HG02885 (cell line): ENCODE results near the gene SLC36A1.
"Not testable (repeated sequence)": the region's sequence is repeated elsewhere in the genome, so short reads cannot be mapped to it uniquely, and the experiment has no call there.

ENCODE experiments used
- ATAC-seq: cut with Tn5 transposase; IDR thresholded peaks from one replicate; pipeline ENCODE4 v1.9.1; 2021; ENCODE audit warnings: mild to moderate bottlenecking; ENCODE audit not compliant: unreplicated experiment, poor library complexity

Gene SLC36A1

DNA sequence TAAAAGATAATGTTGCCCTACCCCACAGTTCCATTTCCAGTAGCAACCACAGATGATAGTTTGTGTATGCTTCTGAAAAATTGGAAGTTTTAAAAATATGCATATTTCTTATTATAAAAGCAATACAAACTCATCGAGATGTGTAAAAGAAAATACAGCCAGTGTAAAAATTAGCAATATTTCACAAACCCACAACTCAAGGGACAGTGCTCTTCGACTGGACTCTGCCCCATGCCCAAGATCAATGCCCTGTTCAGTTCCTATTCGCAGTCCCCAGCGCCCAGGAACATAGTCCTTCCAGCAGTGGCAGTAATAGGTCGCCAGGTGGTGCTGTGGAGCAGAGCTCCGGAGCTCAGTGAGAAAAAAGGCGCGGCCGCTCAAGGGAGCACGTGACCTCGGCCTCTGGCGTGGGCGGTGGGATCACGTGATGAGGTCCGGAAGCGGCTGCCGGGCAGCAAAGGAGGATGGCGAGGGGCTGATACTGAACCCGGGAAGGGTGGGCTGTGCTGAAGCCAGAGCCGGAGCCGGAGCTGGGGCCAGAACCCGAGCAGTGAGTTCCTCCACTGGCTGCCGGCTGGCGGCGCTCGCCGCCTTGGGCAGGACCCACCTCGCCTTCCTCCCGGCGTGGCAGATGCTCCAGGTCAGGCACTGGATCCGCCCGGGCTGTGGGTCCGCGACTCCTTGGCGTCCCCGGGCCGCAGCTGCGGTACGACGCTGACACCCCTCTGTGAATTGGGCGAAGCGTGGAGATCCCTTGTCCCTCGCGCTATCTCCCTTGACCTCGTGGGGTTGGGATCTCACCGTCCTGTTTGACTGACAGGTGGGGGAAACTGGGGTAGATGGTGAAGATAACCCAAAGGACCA, at the start of gene SLC36A1:
SLC36A1 (plus strand) TSS at position 430 of the 864 bp plus-strand sequence. CDS start 11,190 bp downstream, outside the sequence.
- peak; percentile 77 for ATAC-seq

DNA sequence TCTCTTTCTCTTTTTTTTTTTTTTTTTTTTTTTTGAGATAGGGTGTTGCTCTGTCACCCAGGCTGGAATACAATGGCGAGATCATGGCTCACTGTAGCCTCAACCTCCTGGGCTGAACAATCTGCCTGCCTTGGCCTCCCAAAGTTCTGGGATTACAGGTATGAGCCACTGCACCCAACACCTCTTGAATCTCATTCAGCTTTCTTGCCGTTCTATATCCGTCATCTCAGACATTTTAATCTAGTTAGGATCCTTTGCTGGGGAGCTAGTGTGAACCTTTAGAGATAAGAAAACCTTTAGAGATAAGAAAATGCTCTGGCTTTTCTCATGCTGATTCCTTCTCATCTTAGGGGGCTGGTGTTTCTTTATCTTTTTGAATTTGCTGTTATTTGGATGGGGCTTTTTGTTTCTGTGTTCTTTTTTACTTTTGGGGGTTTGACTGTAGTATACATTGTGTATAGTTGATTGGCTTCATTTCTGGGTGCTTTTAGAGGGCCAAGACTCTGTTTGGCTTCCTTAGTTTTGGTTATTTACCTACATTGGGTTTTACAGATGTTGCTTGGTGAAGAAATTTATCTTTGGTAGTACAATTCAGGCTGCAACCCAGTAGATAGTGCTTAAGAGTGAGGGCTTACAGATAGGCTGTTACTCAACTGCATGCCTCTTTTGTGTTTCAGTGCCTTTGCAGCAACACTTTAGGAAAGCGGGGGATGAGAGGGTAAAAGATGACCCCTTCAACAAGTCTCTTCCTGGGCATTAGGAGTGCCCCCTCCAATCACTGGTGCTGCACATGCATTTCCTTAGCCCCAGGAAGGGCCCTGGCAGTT, 41.9 kb upstream of the SLC36A1 start:
- no peak for ATAC-seq

GRCh38 chr5:151406322-151406947, 41.0 kb upstream of the SLC36A1 start:
- ATAC-seq: peak; percentile 54

- no peak for ATAC-seq
Measured at GRCh38 chr5:151408591-151409230, 38.7 kb upstream of the SLC36A1 start.

DNA sequence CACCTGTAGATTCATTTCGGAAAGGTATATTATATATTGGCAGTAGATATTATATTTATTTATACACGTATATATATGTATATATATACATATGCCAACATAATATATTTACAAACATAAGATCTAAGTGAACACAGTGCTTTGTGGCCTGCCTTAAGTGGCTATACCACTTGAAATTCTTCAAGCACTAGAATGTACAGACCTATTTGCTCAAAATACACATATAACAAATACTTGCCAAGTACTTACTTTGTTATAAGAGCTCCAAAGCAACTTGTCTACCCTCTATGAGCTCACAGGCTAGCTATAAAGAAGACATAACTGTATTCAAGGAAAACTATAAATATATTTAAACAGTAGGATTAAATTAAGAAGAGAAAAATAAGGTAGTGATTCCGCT, 33.6 kb upstream of the SLC36A1 start:
- ATAC-seq: no peak

- no peak for ATAC-seq
Measured at GRCh38 chr5:151414536-151414935, 32.9 kb upstream of the SLC36A1 start.

DNA sequence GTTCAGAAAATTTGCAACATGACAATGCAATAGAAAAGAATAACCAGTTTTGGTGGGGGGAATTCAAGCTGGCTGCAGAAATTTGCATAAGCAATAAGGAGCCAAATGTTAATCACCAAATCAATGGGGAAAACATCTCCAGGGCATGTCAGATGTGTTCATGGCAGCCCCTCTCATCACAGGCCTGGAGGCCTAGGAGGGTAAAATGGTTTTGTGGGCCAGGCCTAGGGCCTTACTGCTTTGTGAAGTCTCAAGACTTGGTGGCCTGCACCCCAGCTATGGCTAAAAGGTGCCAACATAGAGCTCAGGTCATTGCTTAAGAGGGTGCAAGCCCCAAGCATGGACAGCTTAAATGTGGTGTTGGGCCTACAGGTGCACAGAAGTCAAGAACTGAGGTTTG, 29.7 kb upstream of the SLC36A1 start:
- no peak for ATAC-seq

- ATAC-seq: no peak
Measured at GRCh38 chr5:151420127-151420526, 27.3 kb upstream of the SLC36A1 start.

DNA sequence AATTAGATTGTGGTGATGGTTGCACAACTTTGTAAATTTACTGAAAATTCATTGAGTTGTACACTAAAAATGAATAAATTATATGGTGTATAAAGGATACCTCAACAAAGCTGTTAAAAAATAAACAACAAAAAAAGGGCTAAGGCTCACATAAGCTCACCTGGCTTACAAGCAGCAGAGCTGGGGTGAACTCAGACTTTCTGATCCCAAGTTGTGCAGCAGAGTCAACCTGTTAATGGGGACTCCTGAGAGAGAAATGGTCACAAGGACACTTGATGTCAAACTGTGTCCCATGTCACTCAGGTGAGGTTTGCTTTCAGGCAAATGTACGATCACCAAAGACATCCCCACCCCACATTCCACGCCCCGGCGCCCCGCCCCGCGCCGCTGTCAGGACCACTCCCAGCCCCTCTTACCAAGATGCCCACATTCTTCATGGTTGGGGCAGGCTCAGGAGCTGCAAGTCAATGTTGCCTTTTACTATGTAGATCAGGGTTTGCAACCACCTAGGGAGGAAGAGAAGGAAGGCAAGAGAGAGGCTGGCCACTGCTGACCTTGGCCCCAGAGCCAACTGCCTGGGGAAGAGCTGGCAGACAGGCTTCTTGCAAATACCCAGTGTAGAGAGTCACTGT, 22.4 kb upstream of the SLC36A1 start:
- no peak for ATAC-seq

- ATAC-seq: not testable (repeated sequence)
Measured at GRCh38 chr5:151426347-151426746, 21.1 kb upstream of the SLC36A1 start.

DNA sequence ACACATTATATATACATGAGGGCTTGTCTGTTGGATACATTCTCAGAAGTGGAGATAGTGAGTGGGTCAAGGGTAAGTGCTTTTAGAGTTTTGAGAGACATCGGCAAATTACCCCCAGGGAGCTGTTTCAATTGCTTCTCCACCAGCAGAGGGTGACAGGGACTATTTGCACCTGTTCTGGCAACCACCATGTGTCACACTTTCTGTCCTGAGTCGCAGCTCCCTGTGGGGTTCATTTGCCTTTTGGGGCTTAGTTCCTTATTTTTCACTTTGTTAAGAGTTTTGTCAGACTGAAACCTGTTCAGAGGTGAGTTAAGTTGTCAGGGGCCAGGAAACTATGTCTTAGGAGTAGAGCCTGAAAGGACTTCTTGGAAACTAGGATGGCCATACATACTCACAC, 20.1 kb upstream of the SLC36A1 start:
- peak; percentile 100 for ATAC-seq

DNA sequence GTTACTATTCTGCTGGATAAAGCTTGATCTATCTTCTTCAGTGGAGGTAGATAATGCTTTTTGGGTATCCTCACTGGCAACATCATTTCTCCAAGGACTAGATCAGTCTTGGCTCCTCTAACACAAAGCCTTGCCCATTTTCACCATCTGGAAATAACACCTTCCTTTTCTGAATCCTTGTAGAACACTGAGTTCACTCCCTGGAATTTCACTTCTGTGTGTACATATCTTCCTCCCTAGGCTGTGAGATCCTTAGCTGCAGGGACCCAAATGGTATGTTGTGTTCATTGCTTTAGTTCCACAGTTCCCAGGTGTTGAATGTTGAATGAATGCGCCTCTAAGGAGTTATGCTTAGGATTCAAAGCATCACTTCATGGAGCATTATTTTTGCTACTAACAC, 16.7 kb upstream of the SLC36A1 start:
- ATAC-seq: no peak

- ATAC-seq: no peak
Measured at GRCh38 chr5:151431666-151432065, 15.7 kb upstream of the SLC36A1 start.

DNA sequence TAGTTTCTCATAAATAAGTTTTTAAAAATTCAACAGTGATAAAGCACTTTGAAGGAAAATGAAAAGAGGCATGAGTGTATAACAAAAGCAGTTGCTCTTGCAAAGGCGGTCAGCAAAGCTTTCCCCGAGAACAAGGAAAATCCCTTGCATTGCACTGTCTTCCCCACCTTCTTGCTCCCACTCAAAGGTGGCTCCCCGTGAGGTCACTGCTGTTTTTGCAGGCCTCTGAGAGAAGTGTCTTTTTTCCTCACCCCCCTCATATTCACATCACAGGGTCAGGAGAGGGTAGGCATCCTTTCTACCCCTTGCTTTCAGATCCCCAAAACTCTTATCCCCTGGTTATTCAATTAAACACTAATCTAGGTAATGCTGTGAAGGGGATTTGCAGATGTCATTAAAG, 15.2 kb upstream of the SLC36A1 start:
- no peak for ATAC-seq

DNA sequence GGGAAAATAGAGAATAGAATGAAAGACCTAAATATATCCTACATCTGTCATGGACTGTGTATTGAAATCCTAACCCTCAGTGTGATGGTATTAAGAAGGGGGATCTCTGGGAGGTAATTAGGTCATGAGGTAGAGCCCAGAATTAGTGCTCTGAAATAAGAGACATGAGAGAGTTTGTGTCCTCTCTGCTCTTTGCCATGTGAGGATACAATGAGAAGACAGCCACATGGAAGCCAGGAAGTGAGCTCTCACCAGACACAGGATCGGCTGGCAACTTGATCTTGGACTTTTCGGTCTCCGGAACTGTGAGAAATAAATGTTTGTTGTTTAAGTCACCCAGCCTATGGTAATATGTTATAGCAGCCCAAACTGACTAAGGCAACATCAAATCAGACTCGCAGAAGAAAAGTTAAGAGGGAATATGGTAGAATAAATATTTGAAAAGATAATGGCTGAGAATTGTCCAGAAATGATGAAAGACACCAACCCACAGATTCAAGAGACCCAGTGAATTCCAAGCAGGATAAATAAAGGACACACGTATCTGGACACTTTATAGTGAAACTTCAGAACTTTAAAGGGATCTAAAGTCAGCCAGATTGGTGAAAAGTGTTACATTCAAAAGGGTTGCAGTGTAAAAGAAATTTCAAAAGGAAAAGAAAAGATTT, 12.7 kb upstream of the SLC36A1 start:
- no peak for ATAC-seq

DNA sequence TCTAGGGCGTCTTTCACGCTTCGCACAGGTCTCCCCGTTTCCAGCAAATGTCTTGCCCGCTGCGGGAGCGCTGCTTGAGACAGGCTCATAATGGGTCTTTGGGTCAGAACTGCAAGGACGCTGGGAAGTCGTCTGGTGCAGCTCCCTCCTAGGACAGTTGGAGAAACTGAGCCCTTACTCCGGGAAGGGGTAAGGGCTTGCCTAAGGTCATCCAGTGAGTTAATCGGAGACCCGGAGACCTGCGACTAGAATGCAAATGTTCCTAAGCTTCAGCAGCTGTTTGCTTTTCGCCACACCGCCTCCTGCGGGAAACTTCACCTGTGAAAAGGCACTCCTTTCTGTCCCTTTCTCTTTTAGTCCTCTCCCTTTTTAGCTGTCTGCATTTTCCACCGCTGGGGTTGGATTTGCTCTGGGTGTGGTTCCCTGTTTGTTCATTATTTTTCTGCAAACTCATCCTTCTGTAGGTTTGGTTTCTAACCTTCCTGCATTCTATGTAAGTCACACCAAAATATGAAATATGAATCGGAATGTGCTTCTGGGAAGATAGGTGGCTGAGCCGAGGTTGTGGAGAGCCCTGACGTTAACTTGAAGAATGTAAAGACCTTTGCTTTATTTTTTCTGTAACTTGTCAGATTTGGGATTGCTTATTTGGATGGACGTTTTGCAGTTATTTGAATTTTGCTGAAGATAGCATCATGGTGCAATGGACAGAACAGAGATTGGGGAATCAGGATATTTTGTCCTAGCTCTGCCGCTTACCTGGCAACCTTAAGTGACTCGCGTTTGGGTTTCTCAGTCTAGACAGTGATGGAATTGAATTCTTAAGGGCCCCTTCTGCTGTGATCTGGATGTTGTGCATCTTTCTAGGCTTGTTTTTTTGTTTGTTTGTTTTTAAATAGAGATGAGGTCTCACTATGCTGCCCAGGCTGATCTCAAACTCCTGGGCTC, 909 bp downstream of the SLC36A1 start:
- ATAC-seq: peak; percentile 6

DNA sequence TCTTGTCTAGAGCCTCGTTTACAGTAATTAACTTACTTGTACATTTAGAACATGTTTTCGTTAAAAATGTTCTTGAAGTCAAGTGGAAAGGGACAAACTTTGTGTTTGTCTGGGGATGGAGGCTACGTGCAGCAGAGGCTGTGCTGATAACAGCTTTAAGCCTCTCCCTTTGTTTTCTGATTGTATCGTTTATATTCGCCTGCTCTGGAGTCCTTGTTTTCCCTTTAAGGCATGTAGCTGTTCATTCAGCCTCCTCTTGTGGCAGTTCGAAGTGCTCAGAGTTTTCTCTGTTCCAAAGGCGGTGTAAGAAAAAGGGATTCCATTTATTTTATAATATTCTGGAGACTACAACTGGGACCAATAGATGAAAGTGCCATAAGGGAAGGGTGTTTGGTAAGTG, 1.9 kb downstream of the SLC36A1 start:
- ATAC-seq: no peak

GRCh38 chr5:151449839-151450238, 2.4 kb downstream of the SLC36A1 start:
- no peak for ATAC-seq
